Neutrophil (primary cell): ENCODE data around the gene SUGCT.
"Not testable (repeated sequence)": the region's sequence is repeated elsewhere in the genome, so short reads cannot be mapped to it uniquely, and the experiment has no call there.

ENCODE experiments used
- H3K27ac ChIP-seq: fragments of 200-600 bp; sonication (generic); 2 replicates; pipeline ENCODE4 v1.5.1; 2016; ENCODE audit warnings: mild to moderate bottlenecking, moderate library complexity
- H3K27me3 ChIP-seq: fragments of 200-600 bp; sonication (generic); 2 replicates; pipeline ENCODE4 v1.6.0; 2016; ENCODE audit warnings: mild to moderate bottlenecking
- H3K36me3 ChIP-seq: fragments of 200-600 bp; sonication (generic); 2 replicates; pipeline ENCODE4 v1.5.1; 2017
- H3K4me1 ChIP-seq, 2 experiments: fragments of 200-600 bp in 1 of 2; sonication (generic) in 1 of 2; 1 replicate in 1 of 2; 2 replicates in 1 of 2; pipeline versions ENCODE4 v1.5.1 to v1.6.1; 2013 to 2016; ENCODE audit warnings: low read depth in 1 of 2, low read length in 1 of 2, mild to moderate bottlenecking in 1 of 2, moderate library complexity in 1 of 2; ENCODE audit not compliant: control insufficient read depth in 1 of 2, insufficient read depth in 1 of 2
- H3K4me3 ChIP-seq, 2 experiments: fragments of 200-600 bp in 1 of 2; sonication (generic) in 1 of 2; 1 replicate in 1 of 2; 2 replicates in 1 of 2; pipeline ENCODE4 v1.5.1; 2013 to 2016; ENCODE audit warnings: low read depth in 1 of 2, low read length in 1 of 2, mild to moderate bottlenecking in 1 of 2, moderate library complexity in 1 of 2
- H3K9me3 ChIP-seq: fragments of 200-600 bp; sonication (generic); 2 replicates; pipeline ENCODE4 v1.5.1; 2016
- CTCF ChIP-seq: fragments of 200-600 bp; sonication (generic); IDR thresholded peaks from 2 replicates; pipeline ENCODE4 v1.5.1; 2016; ENCODE audit warnings: antibody characterized with exemption

SUGCT gene

GRCh38 chr7:40165216-40165615 is 30.4 kb downstream of the SUGCT start:
- Histone ChIP-seq H3K9me3 (no peaks in the 10 kb centered on the region), H3K36me3 (no peaks in the 10 kb centered on the region), H3K4me3 (no peak overlapping the region)

GRCh38 chr7:40167291-40167690 is 32.5 kb downstream of the SUGCT start:
- Histone ChIP-seq H3K27ac (no peak overlapping the region), H3K27me3 (no peaks in the 10 kb centered on the region), H3K9me3 (no peaks in the 10 kb centered on the region), H3K4me3 (no peak overlapping the region), H3K36me3 (no peaks in the 10 kb centered on the region), H3K4me1 (no peaks in the 10 kb centered on the region)
- no peak for TF ChIP-seq CTCF

More at GRCh38 chr7:40165216-40165615, 30.4 kb downstream of the SUGCT start:
- no peaks in the 10 kb centered on the region for H3K27me3 ChIP-seq
- no peak overlapping the region for H3K27ac ChIP-seq
- H3K4me1 ChIP-seq: no peaks in the 10 kb centered on the region
- TF ChIP-seq CTCF: no peak

- H3K9me3 ChIP-seq, H3K27ac ChIP-seq, H3K4me1 ChIP-seq, H3K4me3 ChIP-seq, H3K27me3 ChIP-seq, H3K36me3 ChIP-seq: not testable (repeated sequence)
These were observed 33.5 kb downstream of the SUGCT start for GRCh38 chr7:40168266-40168665.

- not testable (repeated sequence) for H3K36me3 ChIP-seq, H3K27ac ChIP-seq, H3K4me3 ChIP-seq, H3K27me3 ChIP-seq, H3K9me3 ChIP-seq, H3K4me1 ChIP-seq
These were observed 38.3 kb downstream of the SUGCT start for GRCh38 chr7:40173121-40173520.

GRCh38 chr7:40175256-40175655 is 40.5 kb downstream of the SUGCT start:
- not testable (repeated sequence) for H3K4me1 ChIP-seq, H3K27me3 ChIP-seq, H3K36me3 ChIP-seq, H3K27ac ChIP-seq, H3K4me3 ChIP-seq, H3K9me3 ChIP-seq

- Histone ChIP-seq H3K9me3 (no peaks in the 10 kb centered on the region), H3K4me3 (no peak overlapping the region), H3K4me1 (no peaks in the 10 kb centered on the region), H3K27ac (no peak overlapping the region), H3K27me3 (no peaks in the 10 kb centered on the region), H3K36me3 (no peaks in the 10 kb centered on the region)
- TF ChIP-seq CTCF: no peak
These were observed 41.1 kb downstream of the SUGCT start for GRCh38 chr7:40175725-40176510.

- H3K27me3 ChIP-seq: no peaks in the 10 kb centered on the region
- H3K4me1 ChIP-seq: no peaks in the 10 kb centered on the region
- no peak for TF ChIP-seq CTCF
These were observed 42.3 kb downstream of the SUGCT start for GRCh38 chr7:40177071-40177470.

More at GRCh38 chr7:40177071-40177470, 42.3 kb downstream of the SUGCT start:
- Histone ChIP-seq H3K27ac (no peak overlapping the region), H3K4me3 (no peak overlapping the region), H3K9me3 (no peaks in the 10 kb centered on the region), H3K36me3 (no peaks in the 10 kb centered on the region)
